HG03571 (cell line): ENCODE results near the gene NF2.

ENCODE experiments used
- ATAC-seq: cut with Tn5 transposase; IDR thresholded peaks from one replicate; pipeline ENCODE4 v1.9.1; 2021; ENCODE audit not compliant: unreplicated experiment

The NF2 gene

DNA sequence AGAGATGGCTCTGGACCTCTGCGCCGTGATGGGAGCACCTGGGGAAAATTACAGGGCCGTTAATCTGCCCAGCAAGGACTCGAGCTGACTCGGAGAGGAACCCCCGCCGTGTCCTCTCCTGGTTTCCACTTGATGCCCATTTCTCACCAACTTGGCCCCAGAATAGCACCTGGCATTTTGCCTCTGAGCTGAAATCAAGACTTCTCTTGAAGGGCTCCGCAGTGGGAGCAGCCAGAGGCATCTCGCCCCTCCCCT is 97.4 kb downstream of the NF2 start:
- no peak for ATAC-seq

DNA sequence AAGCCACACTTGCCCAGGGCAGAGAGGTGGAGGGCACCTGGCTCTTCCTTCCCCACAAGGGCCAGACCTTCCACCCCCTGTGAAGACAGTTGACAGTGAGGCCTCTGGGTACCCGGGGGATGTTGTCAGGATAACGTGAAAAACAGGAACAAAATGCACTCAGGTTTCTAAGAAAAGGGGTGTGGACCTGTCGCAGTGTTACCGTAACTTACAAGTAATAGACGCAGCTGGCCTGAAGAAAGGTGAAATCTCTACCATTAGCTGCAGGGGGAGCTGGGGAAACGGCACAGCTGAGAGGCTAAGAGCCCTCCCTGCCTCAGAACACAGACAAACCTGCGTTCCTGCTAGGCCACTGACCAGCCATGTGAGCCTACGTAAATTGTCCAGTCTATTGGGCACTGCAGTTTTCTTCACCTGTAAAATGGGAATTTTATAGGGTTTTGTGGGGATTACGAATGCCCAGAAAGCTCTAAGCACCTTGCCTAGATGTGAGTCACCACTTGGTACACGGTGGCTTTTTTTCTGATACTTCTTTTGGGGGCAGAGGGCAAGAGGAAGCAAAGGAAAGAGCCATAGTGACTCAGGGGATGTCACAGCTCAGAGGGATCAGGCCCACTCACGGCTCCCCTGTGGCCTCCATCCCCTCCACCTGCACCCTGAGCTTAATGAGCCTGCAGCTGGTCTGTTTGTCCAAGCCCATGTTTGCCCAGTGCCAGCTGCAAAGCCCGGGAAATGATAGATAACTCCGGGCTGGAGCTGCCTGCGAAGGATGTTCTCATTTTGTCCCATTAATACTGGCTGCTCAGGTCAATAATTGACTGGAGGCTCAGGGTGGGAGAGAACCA is 97.9 kb downstream of the NF2 start:
- no peak for ATAC-seq

DNA sequence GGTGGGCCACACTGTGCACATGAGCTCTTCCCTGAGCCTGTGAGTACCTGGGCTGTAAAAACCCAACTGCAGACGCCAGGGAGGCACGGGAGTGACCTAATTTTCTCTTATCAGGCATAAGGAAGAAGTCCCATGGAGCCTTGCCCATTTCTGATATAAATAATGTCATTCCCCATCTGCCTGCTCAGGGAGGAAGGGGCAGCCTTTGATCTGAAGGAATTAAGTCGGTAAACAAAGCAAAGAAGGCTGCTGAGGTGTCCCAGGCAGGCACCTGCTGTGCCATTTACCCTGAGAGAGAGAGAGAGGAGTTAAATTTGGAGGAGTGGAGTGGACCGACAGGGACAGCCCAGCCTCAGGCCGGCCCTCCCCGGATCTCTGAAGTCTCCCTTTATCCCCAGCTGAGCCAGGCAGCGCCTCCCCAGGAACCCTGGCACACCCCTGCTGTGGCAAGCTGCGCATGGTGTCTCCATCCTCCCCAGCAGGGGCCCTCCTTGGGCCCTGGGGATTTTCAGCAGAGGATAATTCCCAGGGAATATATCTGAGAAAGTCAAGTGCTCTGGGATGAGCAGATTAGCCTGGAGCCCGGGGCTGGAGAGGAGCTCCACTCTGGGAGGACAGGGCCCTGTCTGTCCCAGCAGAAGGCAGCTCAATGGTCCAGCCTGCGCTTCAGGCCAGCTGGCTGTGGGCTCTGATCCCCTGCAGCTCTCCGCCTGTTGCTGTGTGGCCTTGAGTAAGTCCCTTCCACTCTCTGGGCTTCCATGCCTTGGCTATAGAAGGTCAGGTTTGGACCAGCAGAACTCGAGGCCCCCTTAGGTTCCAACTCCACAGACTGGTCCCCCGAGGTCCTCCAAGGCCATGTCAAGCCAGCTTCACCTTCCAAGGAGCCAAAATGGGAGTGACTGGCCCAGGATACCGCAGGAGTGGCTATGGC is 98.8 kb downstream of the NF2 start:
- ATAC-seq, result no peak

DNA sequence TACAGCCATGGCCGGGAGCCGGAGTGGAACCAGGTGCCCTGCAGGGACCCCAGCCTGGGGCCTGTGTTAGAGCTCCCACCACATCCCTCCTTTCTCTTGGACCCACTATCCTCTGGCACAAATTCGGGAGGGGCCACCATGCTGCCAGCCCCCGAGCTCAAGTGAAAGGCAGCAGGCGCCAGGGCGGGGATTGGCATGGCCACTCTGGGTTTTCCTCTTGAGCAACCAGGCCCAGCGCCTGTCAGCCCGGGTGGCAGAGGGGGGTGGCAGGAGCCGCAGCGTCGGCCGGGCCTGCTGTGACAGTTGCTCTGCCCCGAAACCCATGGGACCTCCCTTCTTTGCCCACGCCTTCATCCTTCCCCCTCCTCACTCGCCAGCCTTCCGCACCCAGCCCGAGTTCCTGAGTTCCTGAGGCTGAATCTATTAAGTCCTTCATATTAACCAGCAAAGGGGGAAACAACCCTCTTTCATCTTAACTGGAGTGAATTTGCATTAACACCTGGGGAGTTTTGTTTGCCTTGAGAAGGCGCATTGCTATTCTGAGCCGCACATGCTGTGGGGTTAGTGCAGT is 99.6 kb downstream of the NF2 start:
- no peak for ATAC-seq

DNA sequence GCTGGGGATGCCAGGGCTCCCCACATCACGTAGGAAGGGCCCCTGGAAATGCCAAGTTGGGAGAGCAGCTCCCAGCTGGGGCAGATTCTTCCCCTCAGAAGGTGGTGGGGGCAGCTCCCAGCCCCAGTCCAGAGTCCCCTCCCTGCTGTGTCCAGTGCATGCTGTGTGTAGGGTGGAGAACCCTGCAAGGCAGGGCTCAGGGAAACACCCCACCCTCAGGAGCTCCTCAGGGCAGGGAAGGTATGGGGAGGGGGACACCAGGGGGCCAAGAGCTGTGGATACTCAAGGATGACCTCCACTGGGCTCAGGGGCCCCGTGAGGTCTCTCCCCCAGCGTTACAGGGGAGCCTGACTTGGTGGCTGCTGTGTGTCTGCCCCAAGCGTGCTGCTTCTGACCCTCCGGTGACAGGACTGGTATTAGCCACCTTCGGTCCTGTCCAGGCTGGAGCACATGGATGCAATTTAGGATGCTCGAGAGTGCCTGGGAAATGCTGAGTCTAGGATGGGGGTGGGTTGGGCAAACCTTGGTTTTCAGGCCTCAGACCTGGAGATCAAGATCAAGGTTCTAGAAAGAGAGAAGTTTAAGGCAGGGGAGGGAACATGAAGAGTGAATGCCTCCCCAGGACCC is 100.2 kb downstream of the NF2 start:
- no peak for ATAC-seq

DNA sequence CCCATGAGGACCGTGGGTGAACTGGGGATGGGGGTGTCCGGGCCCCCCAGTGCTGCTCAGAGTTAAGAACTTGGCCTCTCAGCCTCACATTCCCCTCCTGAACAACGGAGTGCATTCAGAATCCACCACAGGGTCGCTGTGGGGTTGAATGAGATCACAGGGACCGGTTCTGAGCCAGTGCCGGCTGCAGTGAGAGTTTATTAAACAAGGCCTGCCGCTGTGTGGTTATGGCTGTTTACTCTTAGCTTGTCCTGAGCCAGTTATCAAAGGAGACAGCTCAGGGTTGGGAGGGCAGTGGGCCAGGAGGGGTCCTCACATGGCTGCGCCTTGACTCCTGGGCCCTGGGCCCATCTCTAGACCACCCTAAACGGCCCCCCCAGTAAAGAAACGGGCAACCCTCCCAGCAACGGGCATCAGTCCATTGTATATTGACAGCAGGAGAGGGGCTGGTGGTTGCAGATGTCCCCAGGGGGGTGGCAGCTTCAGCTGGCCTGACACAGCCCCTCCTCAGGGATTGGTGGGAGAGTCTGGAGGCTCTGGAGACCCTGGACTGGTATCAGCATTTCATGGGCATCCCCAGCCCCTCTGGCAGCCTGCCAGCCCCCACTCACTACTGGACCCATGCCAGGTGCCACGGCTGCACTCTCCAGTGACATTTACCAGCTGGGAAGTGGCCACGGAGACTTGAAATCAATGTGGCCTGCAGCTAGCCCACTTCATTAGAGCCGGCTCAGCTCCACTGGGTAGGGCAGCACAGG is 101.3 kb downstream of the NF2 start:
- ATAC-seq, result no peak

DNA sequence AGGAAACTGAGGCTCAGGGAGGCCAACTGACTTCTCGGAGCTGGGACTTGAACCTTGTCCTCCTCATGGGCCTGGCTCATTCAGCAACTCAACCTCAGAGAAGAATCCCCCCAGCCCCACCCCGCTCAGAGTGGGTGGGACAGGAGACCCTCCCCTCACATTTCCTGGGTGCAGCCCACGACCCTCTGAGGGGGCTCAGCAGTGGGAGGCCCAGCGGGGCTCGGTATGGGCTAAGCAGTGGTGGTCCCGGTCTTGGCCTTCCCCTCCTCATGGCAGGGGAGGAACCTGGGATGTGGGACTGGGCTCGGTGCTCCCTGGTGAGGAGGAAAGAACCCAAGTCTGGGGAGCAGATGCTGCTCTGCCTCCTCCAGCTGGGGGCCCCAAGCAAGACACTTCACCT is 102.2 kb downstream of the NF2 start:
- ATAC-seq, result no peak

DNA sequence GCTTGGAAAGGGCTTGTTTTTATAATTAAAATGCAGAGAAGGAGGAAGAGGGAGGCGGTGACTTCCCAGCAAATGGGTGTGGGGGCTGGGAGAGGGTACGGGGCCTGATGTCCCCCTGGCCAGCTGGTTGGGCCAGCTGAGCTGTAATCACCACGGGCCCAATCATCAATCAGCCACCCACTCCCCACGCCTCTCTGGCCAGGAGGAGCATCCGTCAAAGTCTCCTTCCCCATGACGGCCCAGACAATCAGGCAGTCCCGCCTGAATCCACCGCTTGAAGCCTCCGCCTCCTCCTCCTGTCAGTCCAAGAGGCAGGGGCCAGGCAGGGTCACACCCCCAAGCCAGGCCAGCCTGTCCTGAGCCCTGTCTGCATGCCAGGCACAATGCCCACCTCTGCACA is 103.1 kb downstream of the NF2 start:
- ATAC-seq, result no peak

DNA sequence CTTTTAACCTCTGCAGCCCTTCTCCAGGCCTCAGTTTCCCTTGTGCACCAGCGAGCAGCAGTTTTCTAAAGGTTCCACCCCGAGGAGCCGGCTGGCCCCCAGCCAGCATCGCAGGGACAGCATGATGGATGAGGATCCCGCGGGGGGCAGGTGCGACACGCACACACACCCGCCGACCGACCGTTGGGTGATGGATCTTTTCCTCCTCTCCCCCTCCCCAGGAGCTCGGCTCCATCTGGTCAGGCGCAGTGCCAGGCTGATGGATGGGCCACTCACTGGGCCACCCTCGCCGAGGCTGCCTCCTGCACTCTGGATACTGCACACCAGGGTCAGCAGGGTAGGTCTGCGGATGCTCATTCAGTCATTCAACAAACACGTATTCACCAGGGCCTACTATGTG is 103.6 kb downstream of the NF2 start:
- ATAC-seq, result no peak

DNA sequence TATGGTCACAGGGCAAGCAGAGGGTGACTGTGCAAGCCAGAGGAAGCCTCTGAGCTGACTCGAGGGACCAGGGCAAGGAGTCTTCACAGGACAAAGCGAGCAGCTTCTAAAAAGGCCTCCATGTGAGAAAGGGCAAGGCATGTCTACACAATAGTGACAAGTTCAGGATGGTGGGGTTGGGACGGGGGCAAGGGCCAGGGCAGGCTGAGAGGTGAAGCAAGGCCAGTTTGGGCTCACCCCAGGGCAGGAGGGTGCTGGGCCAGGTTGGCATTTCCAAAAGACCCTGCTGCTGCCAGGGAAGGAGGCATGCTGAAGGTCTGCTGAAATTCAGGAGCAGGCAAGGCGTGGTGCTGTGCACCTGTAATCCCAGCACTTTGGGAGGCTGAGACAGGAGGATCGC is 104.0 kb downstream of the NF2 start:
- no peak for ATAC-seq

DNA sequence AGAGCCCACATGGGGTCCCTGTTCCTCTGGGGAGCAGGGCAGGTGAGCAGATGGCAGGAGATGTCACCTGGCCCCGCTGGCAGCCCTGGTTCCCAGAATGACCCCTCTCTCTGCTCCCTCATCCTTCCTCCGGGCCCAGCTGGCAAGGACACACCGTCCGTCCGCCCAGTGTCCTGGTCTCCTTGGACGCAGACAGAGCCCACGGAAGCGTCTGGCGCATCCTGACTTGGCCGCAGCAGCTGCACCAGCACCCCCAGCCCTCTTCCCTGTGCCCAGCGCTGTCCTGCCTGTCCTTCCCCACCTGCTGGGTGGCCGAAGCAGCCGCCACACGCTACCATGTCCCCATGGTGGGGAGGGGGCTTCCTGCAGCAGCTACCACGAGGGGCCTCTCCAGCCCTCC is 106.8 kb downstream of the NF2 start:
- no peak for ATAC-seq

DNA sequence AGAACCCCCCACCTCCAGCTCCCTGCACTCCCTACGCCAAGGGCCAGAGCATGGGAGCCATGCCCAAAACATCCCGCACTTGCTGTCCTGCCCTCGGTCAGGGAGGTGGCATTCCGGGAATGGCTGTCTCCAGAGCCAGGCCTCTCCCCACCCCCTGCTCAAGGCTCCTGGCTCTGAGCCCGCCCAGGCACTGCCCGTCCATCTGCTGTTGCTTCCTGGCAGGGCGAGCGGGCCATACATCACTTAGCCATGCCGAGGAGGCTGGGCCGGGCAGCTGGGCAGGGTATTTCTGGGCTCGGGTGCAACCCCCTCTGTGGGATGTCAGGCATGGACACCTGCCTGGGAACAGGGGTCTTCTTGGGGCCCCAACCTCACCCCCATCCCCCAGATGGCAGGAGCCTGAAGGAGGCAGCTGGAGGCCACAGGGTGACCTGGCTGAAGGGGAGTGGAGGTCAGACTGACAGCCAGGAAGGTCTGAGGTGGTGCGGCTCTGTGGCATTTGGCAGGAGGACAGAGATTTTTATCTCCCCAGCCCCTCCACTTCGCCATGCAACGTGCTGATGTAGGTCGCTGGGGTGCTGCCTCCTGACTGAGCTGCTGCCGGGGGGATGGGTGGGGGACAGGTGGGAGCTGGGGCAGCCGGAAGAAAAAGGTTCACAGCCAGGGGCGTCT is 107.6 kb downstream of the NF2 start:
- no peak for ATAC-seq

DNA sequence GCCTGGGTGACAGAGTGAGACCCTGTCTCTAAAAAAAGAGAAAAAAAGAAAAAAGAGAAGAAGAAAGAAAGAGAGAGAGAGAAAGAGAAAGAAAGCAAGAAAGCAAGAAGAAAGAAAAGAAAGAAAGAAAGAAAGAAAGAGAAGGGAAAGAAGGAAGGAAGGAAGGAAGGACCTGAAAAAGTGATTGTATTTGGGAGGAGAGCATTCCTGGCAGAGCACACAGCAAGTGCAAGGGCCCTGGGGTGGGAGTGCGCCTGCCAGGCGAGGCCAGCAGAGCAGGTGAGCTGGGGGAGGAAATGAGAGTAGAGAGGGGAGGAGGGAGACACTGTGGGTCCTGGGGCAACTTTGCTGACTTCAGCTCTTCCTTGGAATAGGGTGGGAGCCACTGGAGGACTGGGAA is 108.7 kb downstream of the NF2 start:
- ATAC-seq, result no peak

DNA sequence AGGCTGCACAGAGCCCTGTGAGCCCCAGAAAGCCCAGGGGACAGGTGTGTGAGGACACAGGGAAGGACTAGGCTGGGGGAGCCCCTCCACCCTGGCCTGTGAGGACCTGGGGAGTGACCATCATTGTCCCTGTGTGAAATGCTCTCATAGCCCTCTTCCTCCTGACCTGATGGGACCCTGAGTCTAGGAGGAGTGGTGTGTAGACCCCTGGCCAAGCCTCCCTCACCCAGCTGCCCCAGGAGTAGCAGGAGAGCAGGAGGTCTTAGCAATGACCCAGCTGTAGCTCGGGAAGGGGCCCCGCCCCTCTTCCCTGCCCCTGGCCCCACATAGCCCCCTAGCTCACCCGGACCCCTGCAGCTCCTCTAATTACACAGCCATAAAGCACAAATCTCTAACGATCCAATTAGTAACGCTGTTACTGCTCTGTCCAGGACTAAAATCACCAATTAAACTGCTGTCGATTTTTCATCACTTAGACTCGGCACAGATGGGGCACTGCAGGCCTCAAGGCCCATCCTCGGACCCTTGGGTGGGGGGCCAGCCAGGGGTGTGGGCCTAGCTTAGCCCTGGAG is 109.8 kb downstream of the NF2 start:
- no peak for ATAC-seq

DNA sequence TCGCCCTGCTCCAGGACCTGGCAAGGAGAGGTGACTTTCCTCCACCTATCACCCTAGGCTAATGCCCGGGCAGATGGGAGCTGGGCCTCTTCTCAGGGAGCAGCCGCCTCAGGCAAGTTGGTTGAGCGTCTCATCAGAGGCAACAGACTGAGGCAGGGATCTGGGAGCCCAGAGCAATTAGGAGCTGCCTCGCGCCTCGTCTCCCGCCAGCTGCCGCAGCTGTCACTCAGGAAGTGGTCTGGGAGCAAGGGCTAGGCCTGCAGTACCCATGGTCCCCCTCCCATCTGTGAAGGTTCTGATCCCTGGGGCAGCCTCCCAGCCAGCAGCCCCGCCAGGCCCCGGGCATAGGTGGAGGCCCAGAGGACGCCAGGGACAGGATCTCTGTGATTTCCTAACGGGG is 111.8 kb downstream of the NF2 start:
- no peak for ATAC-seq

DNA sequence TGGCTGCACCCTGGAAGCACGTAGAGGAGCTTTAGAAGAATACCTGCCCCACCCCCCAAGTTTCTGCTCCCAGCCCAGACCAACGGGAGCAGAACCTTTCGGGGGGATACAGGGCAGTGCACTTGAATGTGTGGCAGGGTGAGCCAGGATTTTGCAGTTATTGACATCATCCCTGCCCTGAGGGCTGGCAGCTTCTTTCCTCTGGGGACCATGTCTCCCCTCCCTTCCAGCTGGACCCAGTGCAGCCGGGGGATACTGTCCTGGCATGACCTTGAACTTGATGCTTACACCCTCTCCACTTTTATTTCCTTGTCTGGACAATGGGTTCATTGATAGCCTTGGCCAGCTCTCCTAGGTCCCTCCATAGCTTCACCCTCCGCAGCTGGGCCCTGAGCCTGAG is 112.3 kb downstream of the NF2 start:
- ATAC-seq, result no peak

DNA sequence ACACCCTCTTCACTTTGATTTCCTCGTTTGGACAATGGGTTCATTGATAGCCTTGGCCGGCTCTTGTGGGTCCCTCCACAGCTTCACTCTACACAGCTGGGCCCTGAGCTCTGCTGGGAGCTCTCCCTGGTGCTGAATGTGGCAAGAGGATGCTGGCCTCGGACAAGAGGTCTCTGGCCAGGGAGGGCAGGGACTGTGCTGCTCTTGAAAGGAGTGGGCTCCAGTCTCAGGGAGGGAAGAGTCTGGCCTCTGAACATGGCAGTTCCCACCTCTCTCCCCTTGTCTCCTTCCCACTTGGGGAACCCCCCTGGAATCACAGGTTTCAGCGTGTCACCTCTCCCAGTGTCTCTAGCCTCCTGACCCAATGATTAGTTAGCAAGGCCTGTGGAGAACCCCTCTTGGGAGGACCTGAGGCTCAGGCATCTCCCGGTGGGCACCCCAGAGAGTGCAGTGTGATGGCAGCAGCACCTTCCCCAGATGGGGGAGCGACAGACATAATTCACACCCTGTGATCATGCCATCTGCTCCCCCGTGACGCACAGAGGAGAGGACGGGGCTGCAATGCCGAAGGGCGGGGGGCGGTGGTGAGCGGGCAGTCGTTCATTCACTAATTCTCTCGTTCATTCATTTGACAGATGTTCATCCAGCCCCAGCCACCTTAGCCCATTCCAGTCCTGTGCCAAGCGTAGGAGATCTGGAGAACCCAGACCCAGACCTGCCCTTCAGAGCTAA is 113.5 kb downstream of the NF2 start:
- ATAC-seq, result no peak

DNA sequence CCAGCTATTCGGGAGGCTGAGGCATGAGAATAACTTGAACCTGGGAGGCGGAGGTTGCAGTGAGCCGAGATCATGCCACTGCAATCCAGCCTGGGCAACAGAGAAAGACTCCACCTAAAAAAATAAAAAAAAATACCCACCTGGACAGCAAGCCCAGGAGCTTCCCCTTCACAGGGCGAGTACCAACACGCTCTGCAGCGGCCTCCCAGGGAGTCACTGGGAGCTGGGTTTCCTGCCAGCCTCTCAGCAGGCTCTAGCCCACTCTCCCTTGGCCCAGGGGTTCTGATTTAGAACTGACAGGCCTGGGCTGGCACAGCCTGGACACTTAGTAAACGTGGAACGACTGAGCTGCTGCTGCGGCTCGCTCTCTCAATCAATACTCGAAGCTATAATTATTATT is 114.4 kb downstream of the NF2 start:
- no peak for ATAC-seq
